ENCODE data around the gene MEIKIN.

Gene MEIKIN

DNA sequence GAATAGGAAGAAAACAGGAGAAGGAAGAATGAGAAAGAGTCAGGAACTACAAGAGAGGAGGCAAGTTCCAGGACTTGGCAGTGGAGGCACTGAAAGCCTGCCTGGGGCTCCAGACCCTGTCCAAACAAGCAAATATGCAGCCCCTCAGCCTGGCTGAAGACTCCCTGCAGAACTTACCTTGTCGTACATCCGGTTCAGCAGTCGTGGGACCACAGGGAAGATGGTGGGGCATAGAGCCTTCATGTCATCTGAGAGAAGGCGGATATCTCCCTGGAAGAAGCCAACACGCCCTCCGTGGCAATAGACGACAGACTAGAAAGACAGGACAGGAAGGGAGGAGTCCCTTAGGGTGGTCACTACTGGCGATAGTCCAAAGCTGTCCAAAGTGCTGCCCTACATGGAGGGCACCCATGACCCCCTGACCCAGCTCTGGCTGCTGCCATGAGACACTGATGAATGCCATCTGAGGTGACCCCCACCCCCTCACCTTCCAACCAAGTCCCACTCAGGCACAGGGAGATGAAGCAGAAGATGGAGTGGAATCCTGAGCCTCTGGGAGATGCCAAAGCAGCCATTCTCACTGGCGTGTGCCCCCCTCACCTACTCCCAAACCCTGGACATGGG lies 27.7 kb upstream of the MEIKIN start:
- no peak for DNase-seq (ENCODE audit: low spot score)

GRCh38 chr5:131968396-131968954 lies 23.0 kb upstream of the MEIKIN start:
- DNase-seq (ENCODE audit: low spot score): no peak

- DNase-seq (ENCODE audit: low spot score): no peak
Measured at GRCh38 chr5:131966551-131966950, 21.1 kb upstream of the MEIKIN start.

- no peak for DNase-seq (ENCODE audit: low spot score)
Measured at GRCh38 chr5:131965826-131966415, 20.5 kb upstream of the MEIKIN start.

DNA sequence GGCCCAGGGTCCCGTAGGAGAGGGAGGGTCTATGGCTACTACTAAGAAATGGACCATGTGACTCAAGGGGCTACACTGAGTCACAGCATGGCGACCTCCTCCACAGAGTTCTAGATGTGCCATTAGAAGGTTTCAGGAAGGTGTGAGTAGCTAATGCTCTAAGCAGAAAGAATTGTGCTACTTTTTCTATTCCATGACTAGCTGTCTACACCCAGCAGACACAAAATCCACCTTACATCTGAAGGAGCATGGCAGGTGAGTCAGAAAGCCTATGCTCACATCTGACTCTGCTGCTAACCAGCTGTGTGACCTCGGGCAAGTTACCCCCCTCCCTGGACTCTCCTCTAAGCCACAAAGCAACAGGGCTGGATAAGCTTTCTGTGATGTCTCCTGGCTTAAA lies 14.4 kb upstream of the MEIKIN start:
- DNase-seq (ENCODE audit: low spot score): no peak

DNA sequence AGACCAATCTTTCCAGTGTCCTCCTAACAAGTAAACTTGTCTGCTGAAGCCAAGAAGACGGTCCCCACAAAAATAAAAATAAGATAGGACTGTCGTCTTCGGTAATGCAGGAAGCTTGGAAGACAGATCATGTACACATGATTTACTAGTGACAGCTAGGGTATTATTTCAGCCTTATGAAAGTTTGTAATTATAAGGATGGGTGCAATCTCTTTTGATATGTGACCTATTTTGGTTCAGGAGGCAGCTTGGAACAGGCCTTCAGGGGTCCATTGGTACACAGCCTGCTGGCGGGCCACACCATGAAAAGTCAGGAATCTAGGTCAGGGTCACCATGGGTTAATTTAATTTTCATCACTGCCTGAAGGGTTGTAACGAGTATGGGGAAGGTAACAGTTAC lies 13.7 kb upstream of the MEIKIN start:
- DNase-seq (ENCODE audit: low spot score): no peak

DNA sequence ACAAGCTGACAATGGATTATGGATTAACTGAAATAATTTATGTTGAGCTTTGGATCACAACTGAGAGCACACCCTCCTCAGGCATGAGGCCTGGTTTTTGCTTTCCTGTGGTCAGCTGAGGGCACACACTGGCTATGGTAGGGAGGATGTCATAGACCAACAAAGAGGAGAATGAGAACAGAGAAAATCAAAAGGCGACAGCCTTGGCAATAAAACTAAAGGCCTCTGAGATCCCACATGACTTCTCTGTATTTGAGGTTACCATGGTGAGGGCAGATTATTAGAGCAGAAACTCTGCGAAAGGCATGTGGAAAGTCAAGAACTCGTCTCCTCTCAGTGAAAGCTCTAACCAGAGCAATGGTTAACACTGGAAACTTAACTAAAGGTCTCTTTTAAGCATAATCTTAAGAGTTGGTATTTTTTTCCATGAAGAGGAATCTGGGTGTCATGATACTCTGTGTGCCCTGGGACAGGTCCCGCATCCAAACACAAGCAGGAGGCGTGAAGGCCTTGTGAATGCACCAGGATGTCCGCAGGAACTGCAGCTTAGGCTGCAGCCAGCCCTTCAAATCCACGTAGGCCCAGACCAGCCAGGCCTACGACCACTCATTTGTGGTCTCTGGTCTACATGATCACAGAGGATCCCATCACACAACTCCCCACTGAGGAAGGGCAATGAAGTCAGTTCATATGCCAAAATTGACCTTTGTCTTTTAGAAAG lies 12.4 kb upstream of the MEIKIN start:
- no peak for DNase-seq (ENCODE audit: low spot score)

- no peak for DNase-seq (ENCODE audit: low spot score)
Measured at GRCh38 chr5:131953969-131954368, 8.5 kb upstream of the MEIKIN start.

DNA sequence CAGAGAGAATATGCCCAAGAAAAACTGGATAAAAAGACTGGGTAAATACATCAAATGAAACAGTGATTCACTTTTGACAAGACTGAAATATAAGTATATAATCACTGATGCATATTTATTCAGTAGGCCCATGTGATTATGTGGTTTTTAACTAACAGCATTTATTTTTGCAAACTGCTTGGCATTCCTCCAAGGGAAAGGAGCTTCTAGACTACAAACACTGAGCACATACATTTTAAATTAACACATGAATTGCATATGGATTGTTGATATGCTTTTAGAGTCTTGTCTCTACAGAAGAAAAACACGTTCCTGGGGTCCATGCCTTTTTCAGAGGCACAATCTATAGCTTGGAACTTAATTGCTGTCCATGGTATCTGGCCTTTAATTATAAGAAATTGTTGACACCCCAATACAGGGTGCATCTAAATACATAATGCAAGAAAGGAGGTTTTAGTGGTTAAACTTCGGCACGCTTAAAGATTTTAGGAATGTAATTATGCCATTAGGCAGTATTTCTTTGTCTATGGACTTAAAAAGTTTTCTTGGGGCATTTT lies 6.9 kb upstream of the MEIKIN start:
- DNase-seq (ENCODE audit: low spot score): no peak

- no peak for DNase-seq (ENCODE audit: low spot score)
Measured at GRCh38 chr5:131950706-131951105, 5.2 kb upstream of the MEIKIN start.

GRCh38 chr5:131947445-131947844 lies 2.0 kb upstream of the MEIKIN start:
- DNase-seq (ENCODE audit: low spot score): no peak

DNA sequence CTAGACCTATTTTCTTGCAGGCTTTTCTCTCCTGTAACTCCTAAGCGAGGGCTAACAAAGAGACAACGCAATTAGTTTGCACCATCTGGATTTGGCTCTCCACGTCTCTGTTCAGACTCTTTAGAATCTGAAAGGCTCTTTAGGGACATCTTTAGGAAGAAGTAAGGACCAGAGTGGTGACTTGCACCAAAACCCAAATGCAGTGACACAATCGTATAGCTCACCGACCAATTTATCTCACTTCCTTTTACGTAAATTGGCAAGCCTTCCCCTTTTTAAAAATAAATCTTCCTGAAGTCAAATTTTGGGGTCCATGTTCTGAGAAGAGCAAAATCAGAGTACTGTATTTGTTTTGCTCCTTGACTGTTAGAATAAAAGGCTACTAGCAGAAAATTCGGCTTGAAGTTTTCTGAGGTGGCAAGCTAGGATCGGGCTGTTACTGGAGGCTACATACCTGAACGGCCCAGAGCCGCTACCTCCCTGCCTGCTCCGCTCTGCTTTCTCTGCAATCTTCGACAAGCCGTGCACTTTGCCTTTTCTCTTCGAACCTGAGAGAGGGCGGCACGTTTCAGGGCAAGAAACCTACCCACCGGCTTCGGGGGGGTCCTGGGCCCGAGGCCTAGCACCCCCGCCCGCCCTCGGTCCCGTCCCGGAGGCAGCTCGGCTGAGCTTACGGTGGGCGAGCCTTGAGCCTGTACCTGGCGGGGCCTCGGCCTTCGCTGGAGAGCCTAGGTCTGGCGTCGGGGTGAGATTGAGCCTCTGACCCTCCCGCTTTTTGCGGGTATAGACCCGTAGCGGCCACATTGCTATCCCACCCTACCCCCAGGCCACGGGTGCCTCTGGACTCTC lies 537 bp downstream of the MEIKIN start:
- no peak for DNase-seq (ENCODE audit: low spot score)

DNA sequence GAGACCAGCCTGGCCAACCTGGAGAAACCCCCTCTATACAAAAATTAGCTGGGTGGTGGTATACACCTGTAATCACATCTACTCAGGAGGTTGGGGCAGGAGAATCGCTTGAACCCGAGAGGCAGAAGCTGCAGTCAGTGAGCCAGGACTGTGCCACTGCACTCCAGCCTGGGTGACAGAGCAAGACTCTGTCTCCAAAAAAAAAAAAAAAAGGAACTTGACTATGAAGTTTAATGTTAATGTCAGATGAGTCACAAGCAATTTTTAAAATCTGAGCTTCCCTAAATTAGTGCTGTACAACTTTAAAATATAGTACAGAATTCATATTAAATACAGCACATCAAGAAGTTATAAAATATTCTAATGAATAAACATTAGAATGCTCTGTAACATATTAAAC lies 1.5 kb downstream of the MEIKIN start:
- DNase-seq (ENCODE audit: low spot score): no peak

DNA sequence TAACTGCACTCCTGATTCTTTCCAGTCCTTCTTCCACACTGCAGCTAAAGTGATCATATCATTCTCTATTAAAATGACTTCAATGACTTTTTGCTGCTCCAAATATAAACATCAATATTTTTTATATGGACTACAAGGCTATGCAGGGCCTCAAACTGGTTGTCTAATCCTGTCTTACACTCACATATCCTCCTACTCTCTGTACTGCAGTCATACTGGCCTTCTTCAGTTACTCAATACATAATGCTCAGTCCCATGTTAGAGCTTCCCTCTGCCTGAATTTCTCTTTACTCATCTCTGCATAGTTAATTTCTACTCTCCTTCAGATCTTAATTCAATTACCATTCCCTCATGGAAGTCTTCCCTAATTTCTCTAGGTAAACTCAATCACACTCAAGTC lies 3.4 kb downstream of the MEIKIN start:
- no peak for DNase-seq (ENCODE audit: low spot score)

- no peak for DNase-seq (ENCODE audit: low spot score)
Measured at GRCh38 chr5:131939690-131940345, 5.6 kb downstream of the MEIKIN start.

- DNase-seq (ENCODE audit: low spot score): no peak
Measured at GRCh38 chr5:131932235-131932634, 13.2 kb downstream of the MEIKIN start.

GRCh38 chr5:131928957-131929356 lies 16.5 kb downstream of the MEIKIN start:
- DNase-seq (ENCODE audit: low spot score): no peak

DNA sequence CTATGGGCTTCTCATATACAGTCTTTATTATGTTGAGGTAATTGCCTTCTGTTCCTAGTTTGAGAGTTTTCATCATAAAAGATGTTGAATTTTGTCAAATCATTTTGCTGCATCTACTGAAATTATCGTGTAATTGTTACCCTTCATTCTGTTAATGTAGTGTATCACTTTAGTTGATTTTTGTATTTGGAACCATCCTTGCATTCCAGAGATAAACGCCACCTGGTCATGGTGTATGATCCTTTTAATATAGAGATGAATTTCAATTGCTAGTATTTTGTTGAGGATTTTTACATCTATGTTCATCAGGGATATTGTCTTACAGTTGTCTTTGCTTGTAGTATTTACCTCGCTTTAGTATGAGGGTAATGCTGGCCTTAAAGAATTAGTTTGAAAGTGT lies 19.3 kb downstream of the MEIKIN start:
- DNase-seq (ENCODE audit: low spot score): no peak

GRCh38 chr5:131916481-131916880 lies 29.0 kb downstream of the MEIKIN start:
- DNase-seq (ENCODE audit: low spot score): no peak

DNA sequence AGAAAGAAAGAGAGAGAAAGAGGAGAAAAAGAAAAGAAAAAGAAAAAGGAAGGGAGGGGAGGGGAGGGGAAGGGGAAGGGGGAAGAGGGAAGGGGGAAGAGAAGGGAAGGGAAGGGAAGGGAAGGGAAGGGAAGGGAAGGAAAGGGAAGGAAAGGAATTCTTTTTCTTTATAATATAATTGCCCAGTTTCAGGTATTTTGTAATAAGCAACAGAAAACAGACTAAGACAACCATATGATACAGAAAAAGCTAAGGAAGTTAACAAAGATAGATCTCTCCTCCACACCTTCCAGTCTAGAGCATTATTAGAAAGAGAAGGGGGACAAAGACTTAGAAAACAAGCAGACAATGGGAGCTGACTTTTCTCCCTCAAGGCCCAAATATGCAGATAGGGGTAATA lies 31.0 kb downstream of the MEIKIN start:
- DNase-seq (ENCODE audit: low spot score): no peak

GRCh38 chr5:131913603-131914002 lies 31.9 kb downstream of the MEIKIN start:
- no peak for DNase-seq (ENCODE audit: low spot score)

DNA sequence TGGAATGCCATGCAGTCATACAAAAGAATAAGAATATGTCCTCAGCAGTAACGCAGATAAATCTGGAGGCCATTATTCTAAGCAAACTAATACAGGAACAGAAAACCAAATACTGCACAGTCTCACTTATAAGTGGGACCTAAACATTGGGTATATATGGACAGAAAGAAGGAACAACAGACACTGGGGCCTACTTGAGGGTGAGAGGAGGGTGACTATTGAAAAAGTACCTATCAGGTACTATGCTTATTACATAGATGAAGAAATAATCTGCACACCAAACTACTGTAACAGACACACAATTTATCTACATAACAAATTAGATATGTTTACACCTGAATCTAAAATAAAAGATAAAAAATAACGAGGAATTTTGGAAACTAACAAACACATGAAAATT lies 38.8 kb downstream of the MEIKIN start:
- no peak for DNase-seq (ENCODE audit: low spot score)
